Stimulated activated CD8-positive, alpha-beta memory T cell treated with anti-CD3 and anti-CD28 coated beads, Interleukin-4, amount 100 ng/mL, for 24 hours (primary cell): ENCODE measurements around the gene RHBDL2.
A peak's percentile ranks its signal among the peaks of the same experiment; 100 is the strongest.
"Not testable (repeated sequence)": the region's sequence is repeated elsewhere in the genome, so short reads cannot be mapped to it uniquely, and the experiment has no call there.

Experiments
- DNase-seq: peaks from one replicate; pipeline ENCODE4 v3.0.0-alpha.2; 2020; ENCODE audit warnings: low read depth

RHBDL2 gene, protein sequence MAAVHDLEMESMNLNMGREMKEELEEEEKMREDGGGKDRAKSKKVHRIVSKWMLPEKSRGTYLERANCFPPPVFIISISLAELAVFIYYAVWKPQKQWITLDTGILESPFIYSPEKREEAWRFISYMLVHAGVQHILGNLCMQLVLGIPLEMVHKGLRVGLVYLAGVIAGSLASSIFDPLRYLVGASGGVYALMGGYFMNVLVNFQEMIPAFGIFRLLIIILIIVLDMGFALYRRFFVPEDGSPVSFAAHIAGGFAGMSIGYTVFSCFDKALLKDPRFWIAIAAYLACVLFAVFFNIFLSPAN

DNA sequence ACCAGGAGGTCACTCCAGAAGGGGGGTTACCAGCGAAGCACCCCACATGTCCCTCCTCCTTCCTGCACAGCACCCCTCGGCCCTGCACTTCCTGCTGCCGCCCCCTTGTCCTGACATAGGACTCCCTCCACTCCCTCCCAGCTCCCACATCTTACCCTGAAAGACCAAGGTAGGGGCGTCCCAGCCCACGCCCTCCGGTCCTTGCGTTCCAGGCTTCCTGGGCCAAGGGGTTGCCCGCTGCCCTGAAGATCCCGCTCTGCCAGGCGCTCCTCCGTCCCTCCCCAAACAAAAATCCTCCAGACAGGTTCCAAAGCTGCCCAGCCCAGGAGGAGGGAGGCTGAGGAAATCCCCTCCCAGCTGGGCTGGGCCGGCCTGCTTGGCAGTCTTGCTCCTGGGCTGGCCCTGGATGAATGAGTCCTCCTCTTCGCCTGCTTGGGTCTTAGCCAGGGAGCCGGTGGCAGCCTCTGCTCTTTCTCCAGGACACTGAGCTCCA lies at the start of gene RHBDL2:
Gene RHBDL2 (minus strand): TSS at position 304 of the 493 bp plus-strand sequence. CDS start 22,618 bp downstream, outside the sequence.
- DNase-seq = no peak

DNA sequence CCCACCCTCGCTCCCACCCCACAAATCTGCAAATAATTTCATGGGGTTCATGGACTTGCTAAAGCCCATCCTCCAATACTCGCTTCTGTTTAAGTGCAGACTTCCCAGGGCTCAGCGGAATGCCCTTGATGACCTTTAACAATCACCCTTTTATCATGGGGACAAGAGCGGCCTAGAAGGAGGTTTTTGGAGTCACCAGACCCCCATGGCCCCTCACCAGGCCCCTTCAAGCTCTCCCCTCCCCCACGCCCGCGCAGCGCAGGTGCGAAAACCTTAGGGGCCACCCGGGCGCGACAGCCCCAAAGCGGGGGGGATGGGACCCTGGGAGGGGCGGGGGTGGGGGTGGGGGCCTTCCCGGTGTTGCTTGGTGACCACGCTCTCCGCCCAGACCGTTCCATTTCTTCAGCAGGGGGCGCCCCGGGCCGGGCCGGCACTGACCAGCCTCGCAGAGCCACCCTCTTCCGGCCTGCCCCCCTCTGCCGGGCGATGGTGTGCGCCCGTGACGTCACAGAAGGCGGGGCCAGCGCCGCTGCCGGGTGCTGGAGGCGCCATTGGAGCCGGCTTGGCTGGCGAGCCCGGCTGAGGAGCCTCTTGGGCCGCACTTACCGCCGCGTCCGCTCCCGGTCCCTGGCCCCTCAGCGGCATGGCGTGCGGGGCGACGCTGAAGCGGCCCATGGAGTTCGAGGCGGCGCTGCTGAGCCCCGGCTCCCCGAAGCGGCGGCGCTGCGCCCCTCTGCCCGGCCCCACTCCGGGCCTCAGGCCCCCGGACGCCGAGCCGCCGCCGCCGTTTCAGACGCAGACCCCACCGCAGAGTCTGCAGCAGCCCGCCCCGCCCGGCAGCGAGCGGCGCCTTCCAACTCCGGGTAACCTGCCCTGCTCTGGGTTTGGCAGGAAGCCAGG lies 49.4 kb upstream of the RHBDL2 start, which contains the start of gene AKIRIN1:
Gene AKIRIN1 (plus strand): TSS at position 539 of the 900 bp plus-strand sequence. CDS start 105 bp downstream, at position 644.
- DNase-seq = peak; percentile 98

DNA sequence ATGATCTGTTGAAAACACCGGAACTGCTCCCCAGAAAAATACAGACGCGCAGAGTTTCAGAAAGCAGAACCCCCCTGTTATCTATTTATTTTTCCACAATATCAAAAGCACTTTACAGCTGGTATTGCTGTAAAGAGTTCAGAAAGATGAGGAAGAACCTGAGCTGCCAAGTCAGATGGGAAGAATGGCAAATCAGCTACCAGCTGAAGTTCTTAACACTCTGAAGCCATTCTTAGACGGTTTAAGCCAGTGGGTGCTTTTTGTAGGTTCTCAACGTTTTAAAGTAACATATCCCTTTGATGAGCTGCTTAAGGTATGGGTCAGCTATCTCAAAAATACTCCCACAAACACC lies 48.7 kb upstream of the RHBDL2 start:
- DNase-seq = no peak

DNA sequence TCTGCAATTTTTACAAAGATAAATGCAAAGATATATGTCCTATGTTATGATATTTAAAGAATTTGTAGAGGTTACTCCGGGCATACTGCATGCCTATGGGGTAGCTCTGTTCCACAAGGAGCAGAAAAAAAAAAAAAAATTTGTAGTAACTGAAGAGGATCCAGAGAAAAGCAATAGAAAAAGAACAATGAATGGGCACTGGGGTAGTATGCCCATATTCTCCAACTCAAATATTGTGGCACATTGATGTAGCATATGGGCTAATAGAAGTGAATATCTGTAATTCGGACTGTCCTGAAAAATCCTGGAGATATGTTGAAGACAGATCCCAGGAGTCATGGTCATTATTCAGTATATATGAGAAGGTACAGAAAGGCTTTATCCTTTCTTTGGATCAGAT lies 48.3 kb upstream of the RHBDL2 start:
- DNase-seq = no peak

DNA sequence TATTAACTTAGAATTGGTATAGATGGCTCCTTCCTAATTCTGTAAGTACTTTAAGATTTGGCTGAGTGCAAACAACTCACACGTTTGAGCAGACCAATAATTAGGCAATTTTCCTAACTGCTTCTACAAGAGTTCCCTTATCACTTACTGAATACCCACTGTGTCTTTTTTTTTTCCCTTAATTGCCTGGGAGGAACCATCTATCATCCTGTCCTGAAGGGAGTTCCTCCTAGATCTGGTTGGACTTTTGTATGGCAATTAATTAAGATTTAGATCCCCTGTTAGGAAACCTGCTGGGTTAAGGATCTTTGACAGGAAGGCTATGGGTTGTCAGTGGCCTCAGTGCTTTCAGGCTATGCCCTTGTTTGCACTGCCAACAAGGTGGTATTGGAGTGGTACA lies 37.8 kb upstream of the RHBDL2 start:
- DNase-seq = not testable (repeated sequence)

DNA sequence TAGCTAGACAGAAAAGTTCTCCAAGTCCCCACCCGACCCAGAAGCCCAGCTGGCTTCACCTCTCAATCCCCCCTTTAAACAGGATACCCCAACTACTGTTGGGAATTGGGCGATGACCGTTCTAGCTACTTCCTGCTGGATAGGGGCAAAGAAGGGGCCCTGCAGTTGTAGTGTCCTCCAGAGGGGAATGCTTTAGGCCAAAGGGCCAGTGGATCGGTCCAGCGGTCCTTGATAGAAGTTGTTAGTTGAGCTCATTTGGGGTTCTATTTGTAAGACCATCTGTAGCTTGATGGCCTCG lies 36.6 kb upstream of the RHBDL2 start:
- not testable (repeated sequence) for DNase-seq

DNA sequence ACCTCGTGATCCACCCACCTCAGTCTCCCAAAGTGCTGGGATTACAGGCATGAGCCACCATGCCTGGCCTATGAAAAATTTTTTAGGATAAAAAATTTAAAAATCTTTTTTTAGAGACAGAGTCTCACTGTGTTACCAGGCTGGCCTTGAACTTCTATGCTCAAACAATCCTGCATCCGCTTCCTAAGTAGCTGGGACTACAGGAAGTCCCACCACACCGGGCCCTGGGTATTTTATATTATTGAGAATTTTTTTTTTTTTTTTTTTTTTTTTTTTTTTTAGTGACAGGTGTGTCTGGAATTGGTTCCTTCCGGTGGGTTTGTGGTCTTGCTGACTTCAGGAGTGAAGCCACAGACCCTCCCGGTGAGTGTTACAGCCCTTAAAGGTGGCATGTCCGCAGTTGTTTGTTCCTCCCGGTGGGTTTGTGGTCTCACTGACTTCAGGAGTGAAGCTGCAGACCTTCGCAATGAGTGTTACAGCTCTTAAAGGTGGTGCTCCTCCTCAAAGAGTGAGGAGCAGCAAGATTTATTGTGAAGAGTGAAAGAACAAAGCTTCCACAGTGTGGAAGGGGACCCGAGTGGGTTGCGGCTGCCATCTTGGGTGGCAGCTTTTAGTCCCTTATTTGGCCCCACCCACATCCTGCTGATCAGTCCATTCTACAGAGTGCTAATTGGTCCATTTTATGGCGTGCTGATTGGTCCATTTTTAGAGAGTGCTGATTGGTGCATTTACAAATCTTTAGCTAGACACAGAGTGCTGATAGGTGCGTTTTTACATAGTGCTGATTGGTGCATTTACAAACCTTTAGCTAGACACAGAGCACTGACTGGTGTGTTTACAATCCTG lies 36.0 kb upstream of the RHBDL2 start:
- DNase-seq = peak; percentile 22

DNA sequence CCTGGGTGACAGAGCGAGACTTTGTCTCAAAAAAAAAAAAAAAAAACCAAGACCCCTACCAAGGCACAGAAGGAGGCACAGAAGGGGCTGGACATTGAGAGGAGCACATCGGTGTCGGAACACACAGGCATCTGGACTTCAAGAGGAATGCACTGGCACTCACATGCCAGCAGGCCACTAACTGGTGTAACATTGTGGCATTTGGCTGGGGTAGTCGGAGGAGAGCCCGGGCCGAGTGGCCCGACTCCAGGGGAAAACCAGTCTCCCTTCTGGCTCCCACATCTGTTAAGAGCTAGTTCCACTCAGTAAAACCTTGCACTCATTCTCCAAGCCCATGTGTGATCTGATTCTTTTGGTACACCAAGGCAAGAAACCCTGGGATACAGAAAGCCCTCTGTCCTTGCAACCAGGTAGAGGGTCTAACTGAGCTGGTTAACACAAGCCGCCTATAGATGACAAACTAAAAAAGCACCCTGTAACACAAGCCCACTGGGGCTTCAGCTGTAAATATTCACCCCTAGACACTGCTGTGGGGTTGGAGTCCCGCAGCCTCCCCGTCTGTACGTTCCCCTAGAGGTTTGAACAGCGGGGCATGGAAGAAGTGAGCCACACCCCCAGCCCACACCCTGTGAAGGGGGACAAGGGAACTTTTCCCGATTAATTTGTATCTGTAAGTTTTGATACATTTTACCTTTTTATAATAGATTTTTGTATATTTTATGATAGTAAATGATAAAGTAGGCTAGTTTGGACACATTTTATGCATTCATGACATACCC lies 32.2 kb upstream of the RHBDL2 start:
- no peak for DNase-seq

DNA sequence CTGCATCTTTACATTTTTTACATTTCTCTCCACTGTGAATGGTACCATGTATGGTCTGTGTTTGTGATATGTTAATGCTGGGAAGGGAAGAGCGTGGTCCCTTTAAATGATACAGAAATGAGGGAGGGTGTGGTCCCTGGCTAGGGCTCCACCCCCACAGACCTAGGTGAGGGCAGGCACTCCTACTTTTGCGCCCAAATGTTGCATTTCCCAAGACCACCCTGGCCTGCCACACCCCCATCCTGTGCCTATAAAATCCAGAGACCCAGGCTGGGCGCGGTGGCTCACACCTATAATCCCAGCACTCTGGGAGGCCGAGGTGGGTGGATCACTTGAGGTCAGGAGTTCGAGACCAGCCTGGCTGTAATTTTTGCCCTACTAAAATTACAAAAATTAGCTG lies 31.5 kb upstream of the RHBDL2 start:
- DNase-seq = not testable (repeated sequence)

DNA sequence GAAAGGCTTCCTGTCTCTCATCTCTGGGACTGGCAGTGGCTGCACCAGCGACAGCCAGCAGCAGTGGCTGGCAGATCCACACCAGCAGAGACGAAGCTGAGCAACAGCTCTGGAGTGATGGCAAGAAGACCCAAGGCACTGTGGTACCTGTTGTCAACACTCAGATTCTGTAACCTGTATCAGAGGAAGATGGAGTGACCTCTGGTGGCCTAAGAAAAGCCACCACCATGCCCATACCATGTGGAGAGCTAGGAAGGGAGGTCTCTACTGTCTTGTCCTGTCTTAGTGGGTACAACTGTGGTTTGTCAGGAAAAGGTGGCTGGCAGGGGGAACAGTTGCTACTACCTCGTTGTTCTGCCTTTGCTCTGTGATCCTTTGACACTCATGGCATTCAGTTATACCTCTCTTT lies 22.5 kb upstream of the RHBDL2 start:
- DNase-seq = no peak

DNA sequence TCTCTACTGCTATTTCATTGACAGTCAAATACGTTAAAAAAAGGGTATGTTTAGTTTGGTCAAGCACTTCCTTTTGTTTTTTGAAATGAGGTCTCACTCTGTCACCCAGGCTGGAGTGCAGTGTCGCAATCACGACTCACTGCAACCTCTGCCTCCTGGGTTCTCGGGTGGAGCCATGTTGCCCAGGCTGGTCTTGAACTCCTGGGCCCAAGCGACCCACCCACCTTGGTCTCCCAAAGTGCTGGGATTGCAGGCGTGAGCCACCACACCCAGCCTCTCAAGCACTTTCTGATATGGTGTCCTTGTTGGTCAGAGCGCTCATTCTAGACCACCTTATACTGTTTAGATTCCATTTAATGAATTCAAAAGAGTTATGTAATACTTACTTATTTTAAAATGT lies 20.9 kb upstream of the RHBDL2 start:
- no peak for DNase-seq

DNA sequence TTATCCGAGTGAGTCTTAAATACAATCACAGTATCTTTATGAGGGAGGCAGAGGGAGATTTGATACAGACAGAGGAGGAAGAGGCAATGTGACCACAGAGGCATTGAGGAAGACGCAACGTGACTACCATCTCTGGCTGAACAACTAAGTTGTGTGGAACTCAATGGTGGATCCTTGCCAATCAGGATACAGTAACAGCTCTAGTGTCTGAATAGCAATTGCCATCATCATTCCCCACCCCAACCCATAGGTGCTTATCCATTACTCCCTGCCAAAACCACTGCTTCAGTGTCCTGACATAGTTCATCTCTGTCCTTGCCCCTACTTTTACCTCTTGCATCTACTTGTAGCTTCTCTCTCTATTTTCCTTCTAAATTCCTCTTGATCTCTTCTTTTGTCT lies 20.5 kb upstream of the RHBDL2 start:
- no peak for DNase-seq

DNA sequence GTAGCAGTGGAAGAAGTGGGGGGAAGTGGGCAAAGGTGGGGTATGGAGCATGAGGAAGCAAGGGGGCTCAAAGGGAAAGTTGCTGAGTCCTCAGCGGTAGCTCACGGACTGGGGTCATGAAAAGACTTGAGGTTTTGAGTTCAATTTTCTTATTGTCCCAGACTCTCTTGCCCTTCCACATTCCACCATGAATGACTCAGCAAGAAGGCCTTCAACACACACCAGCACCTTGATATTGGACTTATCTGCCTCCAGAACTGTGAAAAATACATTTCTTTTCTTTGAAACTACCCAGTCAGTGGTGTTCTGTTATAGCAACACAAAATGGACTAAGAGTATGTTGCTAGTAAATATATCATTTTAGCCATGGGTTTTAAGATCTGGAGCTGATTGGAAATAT lies 17.3 kb upstream of the RHBDL2 start:
- no peak for DNase-seq

DNA sequence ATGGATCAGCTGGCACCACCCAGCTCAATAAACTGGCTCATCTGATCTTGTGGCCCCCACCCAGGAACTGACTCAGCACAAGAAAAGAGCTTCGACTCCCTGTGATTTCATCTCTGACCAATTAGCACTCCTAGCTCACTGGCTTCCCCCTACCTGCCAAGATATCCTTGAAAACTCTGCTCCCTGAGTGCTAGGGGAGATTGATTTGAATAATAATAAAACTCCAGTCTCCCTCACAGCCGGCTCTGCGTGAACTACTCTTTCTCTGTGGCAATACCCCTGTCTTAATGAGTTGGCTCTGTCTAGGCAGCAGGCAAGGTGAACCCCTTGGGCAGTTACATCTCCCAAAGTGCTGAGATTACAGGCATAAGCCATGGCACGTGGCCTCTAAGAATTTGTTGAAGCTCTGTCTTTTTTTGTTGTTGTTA lies 11.8 kb upstream of the RHBDL2 start:
- DNase-seq = no peak

DNA sequence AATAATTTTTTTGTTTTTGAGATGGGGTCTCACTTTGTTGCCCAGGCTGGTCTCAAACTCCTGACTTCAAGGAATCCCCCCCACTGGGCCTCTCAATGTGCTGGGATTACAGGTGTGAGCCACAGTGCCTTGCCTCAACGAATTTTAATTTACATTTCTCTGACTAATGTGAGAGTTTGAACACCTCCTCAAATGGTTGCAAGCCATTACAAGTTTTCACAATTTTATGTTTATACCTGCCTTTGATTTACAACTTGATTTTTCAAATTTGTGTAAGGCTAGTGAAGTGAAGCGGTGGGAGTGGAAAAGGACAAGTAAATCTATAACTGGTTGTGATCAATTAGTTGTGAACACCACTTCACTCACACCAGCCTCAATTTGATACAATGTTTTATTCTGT lies 8.9 kb upstream of the RHBDL2 start:
- DNase-seq = no peak

DNA sequence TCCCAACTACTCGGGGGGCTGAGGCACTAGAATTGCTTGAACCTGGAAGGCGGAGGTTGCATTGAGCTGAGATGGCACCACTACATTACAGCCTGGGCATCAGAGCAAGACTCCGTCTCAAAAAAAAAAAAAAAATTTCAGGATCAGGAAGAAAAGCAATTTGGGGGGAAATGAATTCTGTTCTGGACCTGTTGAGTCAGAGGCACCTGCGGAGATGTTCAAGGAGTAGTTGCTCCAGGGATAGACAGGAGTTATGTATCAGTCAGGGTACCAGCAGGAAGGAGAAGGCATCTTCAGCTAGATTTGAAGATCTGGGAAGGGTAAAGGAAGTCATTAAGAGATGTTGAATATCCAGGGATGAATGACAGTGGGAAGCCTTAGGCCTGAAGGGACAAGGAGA lies 2.9 kb upstream of the RHBDL2 start:
- no peak for DNase-seq

DNA sequence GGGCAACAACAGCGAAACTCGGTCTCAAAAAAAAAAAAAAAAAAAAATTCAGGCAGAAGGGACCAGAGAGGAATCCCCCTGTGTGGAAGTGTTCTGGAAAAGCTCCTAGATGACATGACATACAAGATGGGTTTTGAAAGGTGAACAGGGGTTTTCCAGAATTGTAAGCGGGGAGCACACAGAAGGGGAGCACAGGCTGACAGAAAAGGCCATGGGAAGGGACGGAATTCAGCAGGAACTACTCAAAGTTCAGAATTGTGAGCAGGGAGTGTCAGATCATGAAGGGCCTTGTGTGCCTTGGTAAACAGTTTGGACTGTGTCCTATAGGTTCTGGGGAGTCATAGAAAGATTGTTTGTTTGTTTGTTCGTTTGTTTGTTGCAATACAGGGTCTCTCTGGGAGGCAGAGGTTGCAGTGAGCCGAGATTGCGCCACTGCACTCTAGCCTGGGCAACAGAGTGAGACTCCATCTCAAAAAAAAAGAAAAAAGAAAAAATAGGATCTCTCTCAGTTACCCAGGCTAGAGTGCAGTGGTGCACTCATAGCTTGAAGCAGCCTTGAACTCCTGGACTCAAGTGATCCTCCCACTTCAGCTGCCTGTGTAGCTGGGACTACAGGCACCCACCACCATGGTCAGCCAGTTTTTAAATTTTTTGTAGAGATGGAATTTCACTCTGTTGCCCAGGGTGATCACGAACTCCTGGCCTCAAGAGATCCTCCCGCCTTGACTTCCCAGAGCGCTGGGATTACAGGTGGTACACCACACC lies 1.2 kb upstream of the RHBDL2 start:
- no peak for DNase-seq

DNA sequence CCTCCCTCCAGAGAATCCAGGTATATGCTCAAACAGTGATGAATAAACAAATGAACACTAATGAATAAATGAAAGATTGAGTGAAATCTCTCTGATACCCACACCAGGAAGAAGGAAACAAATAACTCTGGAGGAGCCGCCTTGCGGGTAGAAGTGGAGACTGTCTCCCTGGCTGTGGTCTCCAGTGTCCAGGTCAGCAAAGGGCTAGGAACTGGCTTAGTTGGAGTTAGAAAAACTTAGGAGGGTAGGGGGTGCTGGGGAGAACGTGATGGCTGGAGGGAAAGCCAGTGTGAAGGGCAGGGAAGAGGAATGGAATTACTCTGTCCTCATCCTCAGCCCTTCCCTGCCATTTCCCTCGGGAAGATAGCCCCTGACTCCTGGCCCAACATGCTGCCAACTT lies 537 bp downstream of the RHBDL2 start:
- no peak for DNase-seq

DNA sequence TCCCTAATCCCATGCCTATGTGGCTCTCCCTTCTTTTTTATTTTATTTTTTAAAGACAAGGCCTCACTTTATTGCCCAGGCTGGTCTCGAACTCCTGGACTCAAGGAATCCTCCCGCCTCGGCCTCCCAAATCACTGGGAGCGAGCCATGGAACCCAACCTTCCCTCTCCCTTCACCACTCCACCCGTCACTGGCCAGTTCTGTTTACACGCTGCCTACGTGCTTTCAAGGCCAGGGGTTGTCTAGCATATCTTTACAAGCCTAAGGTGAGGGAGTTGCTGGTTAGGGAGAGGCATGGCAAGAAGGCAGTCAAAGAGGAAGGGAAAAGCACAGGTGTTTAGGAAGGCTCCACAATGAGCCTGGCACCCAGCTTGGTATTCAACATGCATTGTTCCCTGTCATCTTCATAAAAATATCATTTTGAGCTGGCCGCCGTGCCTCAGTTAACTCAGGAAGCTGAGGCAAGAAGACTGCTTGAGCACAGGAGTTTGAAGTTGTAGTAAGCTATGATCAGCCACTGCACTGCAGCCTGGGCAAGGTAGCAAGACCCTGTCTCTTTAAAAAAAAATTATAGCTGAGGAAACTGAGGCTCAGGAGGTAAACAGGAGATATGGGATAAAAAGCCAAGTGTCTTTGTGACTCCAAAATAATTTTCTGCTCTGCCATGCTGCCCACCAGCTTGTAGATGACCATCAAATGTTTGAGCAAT lies 1.1 kb downstream of the RHBDL2 start:
- no peak for DNase-seq

DNA sequence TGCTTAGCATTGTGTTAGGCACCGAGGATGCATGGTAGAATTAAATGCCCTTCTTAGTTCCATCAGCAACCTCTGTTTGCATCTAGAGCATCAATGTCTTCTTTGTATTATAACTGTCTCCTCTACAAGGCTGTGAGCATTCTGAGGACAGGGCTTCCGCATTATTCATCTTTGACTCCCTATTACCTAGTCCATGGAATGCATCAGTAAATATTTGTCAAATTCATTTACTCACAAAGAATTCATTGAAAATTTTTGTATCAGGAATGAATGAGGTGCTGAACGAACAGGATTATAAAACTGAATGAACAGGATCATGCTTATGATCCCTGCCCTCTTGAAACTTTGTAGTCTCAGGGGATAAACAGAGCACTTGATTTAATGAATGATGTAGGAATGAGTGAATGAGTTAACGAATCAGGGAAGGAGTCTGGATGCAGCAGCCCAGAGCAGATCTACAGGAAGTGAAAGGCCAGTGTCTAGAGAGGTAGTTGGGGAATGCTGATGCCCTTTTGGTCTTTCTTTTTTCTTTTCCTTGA lies 2.8 kb downstream of the RHBDL2 start:
- DNase-seq = no peak
